GM20000 (cell line): ENCODE measurements around the gene MTM1.

Experiments
- DNase-seq: peaks from one replicate; pipeline ENCODE4 v3.0.0; 2012; ENCODE audit warnings: low spot score
- TF ChIP-seq, protein P1 (sequence below): IDR thresholded peaks from 2 replicates; pipeline ENCODE4 v1.5.1; 2012; ENCODE audit warnings: mild to moderate bottlenecking, control low read depth; ENCODE audit errors: extremely low read depth, missing control alignments

The MTM1 gene

DNA sequence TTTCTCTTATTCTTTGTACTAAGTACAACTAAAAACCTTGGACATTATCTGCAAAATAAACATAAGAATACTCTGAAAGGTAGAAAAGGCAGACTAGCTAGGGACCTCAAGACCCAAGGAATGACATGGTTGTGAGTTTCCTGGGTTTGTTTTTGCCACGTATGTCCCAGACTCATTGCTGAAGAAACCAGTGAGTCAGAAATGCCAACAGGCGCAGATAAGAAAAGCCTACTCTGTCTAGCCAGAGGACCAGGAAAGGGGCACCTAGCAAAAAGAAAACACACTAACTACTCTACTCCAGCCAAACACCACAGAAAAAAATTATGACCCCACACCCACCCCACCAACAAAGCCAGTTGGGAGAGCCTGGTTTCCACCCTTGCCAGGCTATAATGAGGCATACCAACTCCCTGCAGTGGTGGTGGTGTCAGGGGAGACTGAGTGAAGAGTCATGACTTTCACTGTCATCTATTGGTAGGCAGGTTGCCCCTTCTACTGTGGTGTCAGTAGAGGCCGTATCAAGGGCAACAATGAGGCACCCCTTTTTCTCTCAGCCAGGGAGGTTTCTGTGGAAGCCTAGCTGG lies 135.7 kb downstream of the MTM1 start:
- TF ChIP-seq, protein P1, sequence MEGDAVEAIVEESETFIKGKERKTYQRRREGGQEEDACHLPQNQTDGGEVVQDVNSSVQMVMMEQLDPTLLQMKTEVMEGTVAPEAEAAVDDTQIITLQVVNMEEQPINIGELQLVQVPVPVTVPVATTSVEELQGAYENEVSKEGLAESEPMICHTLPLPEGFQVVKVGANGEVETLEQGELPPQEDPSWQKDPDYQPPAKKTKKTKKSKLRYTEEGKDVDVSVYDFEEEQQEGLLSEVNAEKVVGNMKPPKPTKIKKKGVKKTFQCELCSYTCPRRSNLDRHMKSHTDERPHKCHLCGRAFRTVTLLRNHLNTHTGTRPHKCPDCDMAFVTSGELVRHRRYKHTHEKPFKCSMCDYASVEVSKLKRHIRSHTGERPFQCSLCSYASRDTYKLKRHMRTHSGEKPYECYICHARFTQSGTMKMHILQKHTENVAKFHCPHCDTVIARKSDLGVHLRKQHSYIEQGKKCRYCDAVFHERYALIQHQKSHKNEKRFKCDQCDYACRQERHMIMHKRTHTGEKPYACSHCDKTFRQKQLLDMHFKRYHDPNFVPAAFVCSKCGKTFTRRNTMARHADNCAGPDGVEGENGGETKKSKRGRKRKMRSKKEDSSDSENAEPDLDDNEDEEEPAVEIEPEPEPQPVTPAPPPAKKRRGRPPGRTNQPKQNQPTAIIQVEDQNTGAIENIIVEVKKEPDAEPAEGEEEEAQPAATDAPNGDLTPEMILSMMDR: no peak
- DNase-seq: no peak

- TF ChIP-seq, protein P1: no peak
- no peak for DNase-seq
Observed at GRCh38 chrX:150712619-150713018, 144.2 kb downstream of the MTM1 start.

DNA sequence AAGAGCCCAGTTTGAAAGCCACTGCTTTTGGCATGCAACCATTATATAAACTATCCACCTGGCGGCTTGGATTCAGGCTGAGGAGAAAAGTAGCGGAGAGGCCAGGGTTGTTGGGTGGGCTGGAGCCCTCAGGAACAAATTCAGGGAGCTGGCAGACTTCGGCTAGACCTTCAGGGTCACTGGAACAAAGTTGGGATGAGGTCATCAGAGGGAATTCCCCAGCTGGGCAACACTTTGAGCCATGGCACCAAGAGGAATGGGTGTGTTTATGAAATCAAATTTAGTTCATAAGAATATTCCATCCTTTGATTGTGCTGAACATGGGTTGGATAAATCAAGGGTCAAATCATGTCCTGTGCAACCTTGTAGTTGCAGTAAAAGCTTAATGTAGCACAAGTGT lies 146.8 kb downstream of the MTM1 start:
- TF ChIP-seq, protein P1: no peak
- no peak for DNase-seq

GRCh38 chrX:150719621-150720020 lies 151.2 kb downstream of the MTM1 start:
- no peak for DNase-seq
- TF ChIP-seq, protein P1: no peak
